IPS-NIHi11 (cell line): ENCODE measurements around the gene PNMA6E.

Source experiments
- DNase-seq: peaks from one replicate; pipeline ENCODE4 v3.0.0; 2012; ENCODE audit warnings: mixed read lengths, low spot score

The PNMA6E gene

GRCh38 chrX:153384390-153384789, 16.8 kb downstream of the PNMA6E start:
- no peak for DNase-seq

- no peak for DNase-seq
These were observed 18.3 kb downstream of the PNMA6E start for GRCh38 chrX:153382563-153383482.

GRCh38 chrX:153381684-153382532, 19.2 kb downstream of the PNMA6E start:
- DNase-seq: peak; percentile 26

- DNase-seq: no peak
These were observed 20.5 kb downstream of the PNMA6E start for GRCh38 chrX:153380691-153381090.

GRCh38 chrX:153379971-153380581, 21.1 kb downstream of the PNMA6E start:
- no peak for DNase-seq

- DNase-seq: no peak
These were observed 21.6 kb downstream of the PNMA6E start for GRCh38 chrX:153379508-153379907.

- no peak for DNase-seq
These were observed 22.5 kb downstream of the PNMA6E start for GRCh38 chrX:153378607-153379006.

GRCh38 chrX:153377727-153378126, 23.4 kb downstream of the PNMA6E start:
- DNase-seq: no peak

- no peak for DNase-seq
These were observed 25.6 kb downstream of the PNMA6E start for GRCh38 chrX:153375571-153375970.

- no peak for DNase-seq
These were observed 26.7 kb downstream of the PNMA6E start for GRCh38 chrX:153374426-153374825.

GRCh38 chrX:153372949-153373348, 28.2 kb downstream of the PNMA6E start:
- DNase-seq: no peak

- no peak for DNase-seq
These were observed 29.9 kb downstream of the PNMA6E start for GRCh38 chrX:153371256-153371655.

- no peak for DNase-seq
These were observed 30.7 kb downstream of the PNMA6E start for GRCh38 chrX:153370293-153371055.

- DNase-seq: no peak
These were observed 34.1 kb downstream of the PNMA6E start for GRCh38 chrX:153366878-153367538.

- DNase-seq: no peak
These were observed 35.0 kb downstream of the PNMA6E start for GRCh38 chrX:153366119-153366518.

GRCh38 chrX:153365670-153366069, 35.5 kb downstream of the PNMA6E start:
- no peak for DNase-seq

GRCh38 chrX:153361781-153362397, 39.3 kb downstream of the PNMA6E start:
- no peak for DNase-seq

- DNase-seq: no peak
These were observed 43.3 kb downstream of the PNMA6E start for GRCh38 chrX:153357877-153358276.

GRCh38 chrX:153353416-153353815, 47.7 kb downstream of the PNMA6E start:
- peak; percentile 41 for DNase-seq

- no peak for DNase-seq
These were observed 48.3 kb downstream of the PNMA6E start for GRCh38 chrX:153352858-153353257.

- DNase-seq: no peak
These were observed 49.2 kb downstream of the PNMA6E start for GRCh38 chrX:153351981-153352380.
